HPDE6-E6E7 (cell line): ENCODE results near the gene YBX1.
"Not testable (repeated sequence)": the region's sequence is repeated elsewhere in the genome, so short reads cannot be mapped to it uniquely, and the experiment has no call there.

Experiments
- DNase-seq: peaks from one replicate; pipeline ENCODE4 v3.0.0; 2011; ENCODE audit warnings: missing footprints; ENCODE audit errors: extremely low spot score

Gene YBX1

DNA sequence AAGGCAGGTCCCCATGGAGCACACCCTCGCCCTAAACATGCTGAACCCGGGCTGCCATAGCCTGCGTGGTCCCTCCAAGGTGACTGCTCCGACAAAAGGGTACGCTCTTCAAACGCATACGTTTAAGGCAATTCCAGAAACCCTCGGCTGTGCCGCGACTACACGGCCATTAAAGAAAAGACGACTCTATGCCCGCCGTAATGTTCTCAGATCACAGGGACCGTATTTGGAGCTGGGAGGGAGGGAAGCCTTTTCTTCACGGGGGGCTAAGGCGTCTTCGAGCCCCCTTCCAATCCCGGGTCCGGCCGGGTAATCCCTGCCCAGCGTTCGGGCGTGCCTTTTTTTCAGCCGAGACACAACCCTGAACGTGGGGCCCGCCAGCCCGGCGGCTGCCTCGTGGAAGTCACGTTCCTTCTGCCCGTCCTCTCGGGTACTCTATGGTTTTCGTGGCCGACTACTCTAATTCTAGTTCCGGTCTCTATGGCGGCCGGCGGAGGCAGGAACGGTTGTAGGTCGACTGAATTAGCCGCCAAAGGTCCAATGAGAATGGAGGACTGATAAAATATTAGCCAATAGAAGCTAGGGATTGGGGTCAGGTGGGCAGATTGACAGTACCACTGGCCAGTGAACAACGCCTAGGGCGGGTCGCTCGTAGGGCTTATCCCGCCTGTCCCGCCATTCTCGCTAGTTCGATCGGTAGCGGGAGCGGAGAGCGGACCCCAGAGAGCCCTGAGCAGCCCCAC is at the start of gene YBX1:
Gene YBX1 (plus strand): TSS at position 678 of the 743 bp plus-strand sequence. CDS start 148 bp downstream, outside the sequence.
- peak; percentile 98 for DNase-seq

DNA sequence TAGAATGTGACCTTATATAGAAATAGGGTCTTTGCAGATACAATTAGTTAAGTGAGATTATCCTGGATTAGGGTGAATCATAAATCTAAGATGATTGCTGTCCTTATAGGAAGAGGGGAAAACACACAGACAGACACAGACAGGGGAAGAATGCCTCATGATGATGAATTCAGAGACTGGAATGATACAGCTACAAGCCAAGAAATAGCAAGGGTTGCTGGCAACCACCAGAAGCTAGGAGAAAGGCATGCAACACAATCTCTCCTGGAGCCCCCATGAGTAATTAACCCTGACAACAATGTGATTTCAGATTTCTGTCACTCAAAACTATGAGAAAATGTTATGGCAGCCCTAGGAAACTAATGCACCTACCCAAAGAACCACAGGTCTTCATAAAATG is 43.1 kb upstream of the YBX1 start:
- DNase-seq: no peak

DNA sequence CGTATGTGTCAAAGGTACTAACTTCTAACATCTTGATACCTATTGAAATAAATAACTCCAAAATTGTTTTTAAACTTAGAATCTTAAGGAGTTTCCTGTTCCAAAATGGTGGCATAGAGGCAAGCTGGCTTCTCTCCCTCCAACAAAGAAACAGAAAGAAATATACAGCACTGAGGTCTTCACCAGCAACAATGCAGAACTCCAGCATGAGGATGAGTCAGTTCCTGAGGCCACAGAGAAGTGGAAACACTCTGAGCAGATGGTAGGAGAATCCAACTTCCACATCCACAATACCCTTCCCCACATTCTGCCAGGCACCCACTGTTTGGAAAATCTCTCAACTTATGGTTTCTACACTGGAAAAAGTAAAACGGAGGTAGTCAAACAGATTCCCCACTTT is 36.2 kb upstream of the YBX1 start:
- DNase-seq: no peak

DNA sequence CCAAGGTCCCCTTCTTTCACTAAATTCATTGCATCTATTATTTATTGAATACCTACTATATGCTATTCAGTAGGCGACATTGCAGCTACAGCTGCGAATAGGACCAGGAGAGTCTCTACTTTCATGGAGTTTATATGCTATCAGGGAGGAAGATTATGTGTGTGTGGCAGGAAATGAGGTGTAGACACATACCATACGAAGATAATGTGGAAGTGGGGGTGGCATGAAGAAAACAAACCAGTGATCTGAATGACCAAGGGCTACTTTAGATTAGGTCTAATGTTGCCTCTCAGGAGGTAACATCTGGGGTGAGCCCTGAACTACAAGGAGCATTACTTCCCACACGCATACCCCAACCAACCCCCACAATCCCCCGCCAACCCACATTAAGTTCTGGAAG is 25.0 kb upstream of the YBX1 start:
- no peak for DNase-seq

DNA sequence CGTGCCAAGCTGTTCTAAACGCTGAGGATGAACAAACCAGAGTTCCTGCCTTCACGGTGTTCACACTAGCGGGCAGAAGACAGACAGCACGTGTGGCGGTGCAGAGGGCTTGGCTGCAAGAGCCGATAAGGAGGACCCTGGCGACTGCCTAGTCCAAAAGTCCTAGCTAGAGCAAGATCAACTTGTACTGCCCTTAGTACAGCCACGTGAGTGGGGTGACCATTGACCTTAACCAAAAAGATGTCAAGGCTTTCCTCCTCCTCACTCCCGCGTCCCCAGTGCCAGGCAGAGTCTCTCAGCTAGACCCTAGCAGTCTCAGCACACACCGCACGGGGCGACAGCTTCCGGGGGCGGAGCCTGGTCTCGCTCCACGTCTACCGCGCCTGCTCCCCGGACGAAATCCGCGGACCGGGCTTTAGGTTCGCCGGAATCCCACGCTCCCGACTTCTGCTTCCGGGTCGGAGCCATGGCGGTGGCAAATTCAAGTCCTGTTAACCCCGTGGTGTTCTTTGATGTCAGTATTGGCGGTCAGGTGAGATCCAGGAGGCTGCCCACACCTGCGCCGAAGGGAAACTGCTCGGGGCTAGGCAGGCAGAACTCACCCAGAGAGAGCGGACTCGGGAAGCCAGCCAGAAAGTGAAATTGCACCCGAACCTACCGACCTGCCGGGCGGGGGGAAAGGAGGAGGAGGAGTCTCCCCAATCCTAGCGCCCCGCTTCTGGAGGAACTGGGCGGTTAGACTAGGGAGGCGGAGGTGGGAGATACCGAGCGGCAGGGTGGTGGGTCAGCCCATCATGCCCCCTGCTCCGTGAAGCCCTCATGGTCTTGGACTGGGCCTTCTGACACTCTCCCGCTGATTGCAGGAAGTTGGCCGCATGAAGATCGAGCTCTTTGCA is 24.0 kb upstream of the YBX1 start, which contains the start of gene PPIH:
Gene PPIH (plus strand): TSS at position 443 of the 896 bp plus-strand sequence. CDS start 24 bp downstream, at position 467.
- peak; percentile 93 for DNase-seq

GRCh38 chr1:42658877-42659337 is 23.3 kb upstream of the YBX1 start:
- DNase-seq: no peak

DNA sequence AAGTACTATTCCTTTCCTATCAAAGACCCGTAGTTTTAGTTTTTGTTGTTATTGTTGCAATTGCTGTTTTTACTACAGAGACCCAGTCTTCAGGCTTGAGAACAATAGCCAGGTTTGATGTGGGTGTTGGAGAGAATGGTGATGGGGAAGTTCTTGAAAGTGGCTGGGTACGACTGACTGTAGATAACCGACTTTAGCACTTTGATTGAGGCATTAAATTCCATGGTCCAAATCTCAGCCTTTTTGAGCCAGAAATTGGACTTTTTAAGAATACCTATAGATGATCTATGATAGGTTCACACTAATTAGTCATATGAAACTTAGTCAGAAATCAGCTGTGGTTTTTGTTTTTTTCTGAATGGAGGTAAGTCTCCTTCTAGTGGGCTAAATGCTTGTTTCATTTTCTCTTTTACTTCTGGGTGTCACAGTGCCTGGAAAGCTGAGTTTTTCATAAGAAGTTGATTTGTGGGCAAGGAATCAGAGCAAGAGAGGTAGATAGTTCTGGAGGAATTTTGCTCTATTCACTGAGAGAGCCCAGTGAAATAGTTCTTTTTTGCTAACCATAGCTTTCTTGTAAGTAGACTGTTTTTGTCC is 21.2 kb upstream of the YBX1 start:
- DNase-seq: no peak

GRCh38 chr1:42669936-42670335 is 12.3 kb upstream of the YBX1 start:
- DNase-seq: no peak

DNA sequence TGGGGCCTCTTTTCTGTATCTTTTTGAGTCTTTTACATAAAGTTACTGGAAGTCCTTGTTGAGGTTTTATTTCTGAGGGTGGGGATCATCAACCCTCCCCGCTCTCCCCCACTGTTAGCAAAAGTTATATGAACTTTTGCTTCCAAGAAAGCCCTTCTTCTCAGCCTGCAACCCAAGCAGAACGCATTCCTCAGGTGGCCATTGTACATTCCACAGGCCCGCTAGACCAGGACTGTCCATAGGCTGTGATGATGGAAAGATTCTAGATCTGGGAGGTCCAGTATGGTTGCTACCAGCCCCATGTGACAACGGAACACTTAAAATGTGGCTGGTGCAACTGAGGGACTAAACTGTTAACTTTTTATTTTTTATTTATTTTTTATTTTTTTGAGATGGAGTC is 11.8 kb upstream of the YBX1 start:
- DNase-seq: no peak

DNA sequence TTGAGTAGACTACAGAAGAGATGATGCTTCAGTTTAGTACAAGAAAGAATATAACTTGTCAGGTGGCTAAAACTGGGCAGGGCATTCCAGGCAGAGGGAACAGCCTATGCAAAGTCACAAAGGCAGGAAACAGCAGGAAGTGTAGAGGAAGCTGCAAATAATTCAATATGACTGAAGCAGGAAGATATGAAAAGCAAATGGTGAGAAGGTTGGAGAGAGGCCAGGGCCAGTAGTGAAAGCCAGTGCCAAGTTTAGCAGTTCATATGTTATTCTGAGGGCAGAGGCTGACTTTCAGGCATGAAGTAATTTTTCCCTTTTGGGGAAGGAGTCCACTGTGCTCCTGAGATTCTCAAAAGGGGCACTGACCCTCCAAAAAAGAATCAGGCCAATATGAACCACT is 8.0 kb upstream of the YBX1 start:
- DNase-seq: no peak

- no peak for DNase-seq
These were observed 7.5 kb upstream of the YBX1 start for GRCh38 chr1:42674682-42675081.

DNA sequence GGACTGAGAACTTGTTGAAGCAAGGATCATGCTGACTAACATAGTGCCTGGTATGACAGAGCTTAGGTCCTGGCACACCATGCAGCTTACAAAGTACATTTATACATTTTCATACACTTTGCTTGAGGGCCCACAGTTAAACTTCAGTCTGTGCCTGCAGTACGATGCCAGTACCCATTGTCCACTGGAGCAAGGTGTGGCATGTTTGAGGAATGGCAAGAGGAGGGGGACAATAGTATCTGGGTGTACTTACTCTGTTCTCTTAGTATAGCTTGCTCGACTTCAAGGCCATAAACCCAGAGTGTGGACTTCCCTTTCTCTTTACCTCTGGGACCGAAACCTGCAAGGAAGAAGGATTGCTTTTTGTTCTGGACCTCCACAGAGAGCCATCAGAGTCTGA is 6.8 kb upstream of the YBX1 start:
- no peak for DNase-seq

DNA sequence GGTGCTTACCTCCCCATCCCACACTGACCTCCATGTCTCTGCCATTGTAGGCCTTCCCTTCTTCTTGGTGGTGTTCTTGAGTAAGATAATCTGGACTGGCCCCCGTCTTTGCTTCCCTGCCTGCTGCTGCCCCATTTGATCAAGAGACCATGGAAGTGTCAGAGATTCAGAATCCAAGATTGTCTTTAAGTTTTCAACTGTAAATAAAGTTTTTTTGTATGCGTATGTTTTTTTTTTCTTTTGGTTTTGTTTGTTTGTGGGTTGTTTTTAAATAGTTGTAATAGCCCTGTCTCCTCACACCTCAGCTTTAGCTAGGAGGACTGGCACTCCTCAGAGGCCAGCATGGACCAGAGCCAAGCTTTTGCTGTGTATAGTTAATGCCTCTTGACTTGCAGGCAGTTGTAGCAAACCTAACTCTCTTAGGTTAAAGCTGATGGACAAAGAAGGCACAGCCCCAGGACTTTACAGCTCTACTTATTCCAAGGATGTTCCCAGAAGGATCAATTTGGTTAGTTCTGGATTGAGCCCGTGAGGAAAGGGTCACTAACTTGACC is 5.6 kb upstream of the YBX1 start:
- DNase-seq: no peak

- DNase-seq: no peak
These were observed 2.7 kb upstream of the YBX1 start for GRCh38 chr1:42679364-42679983.

- DNase-seq: no peak
These were observed 2.2 kb upstream of the YBX1 start for GRCh38 chr1:42680055-42680454.

- no peak for DNase-seq
These were observed 1.1 kb upstream of the YBX1 start for GRCh38 chr1:42680921-42681683.

GRCh38 chr1:42682484-42682738 is 193 bp downstream of the YBX1 start:
- DNase-seq: not testable (repeated sequence)

GRCh38 chr1:42682739-42683531 is 717 bp downstream of the YBX1 start:
- no peak for DNase-seq

GRCh38 chr1:42684139-42684538 is 1.9 kb downstream of the YBX1 start:
- DNase-seq: no peak

GRCh38 chr1:42686418-42686817 is 4.2 kb downstream of the YBX1 start:
- DNase-seq: no peak
